AG04450 (cell line): Measurements from ENCODE around the gene ASXL3. TPM values are rescaled to one million over a fixed set of nuclear protein-coding genes. Genes with fewer than 3 reads are reported as not detected.

Experiments
- CTCF ChIA-PET: fragments of 300-600, 350-600 bp; formaldehyde crosslinking; extraction: SDS; loops from one replicate; lab custom pipeline; 2022; ENCODE audit warnings: antibody characterized with exemption, inconsistent platforms; lab: Charles Lee
- POLR2A ChIA-PET: fragments of 350-600 bp; formaldehyde crosslinking; extraction: SDS; loops from one replicate; lab custom pipeline; 2021; ENCODE audit warnings: antibody characterized with exemption, inconsistent platforms; lab: Yijun Ruan, JAX
- DNase-seq: peaks from one replicate; pipeline ENCODE4 v3.0.0-alpha.2; 2011; ENCODE audit warnings: low read depth, low spot score
- H3K27ac ChIP-seq: one replicate; pipeline ENCODE4 v1.5.1; 2012; ENCODE audit warnings: low read depth, low read length, control low read depth
- H3K27me3 ChIP-seq: one replicate; pipeline ENCODE4 v1.6.0; 2012; ENCODE audit warnings: low read length; ENCODE audit not compliant: control insufficient read depth, insufficient read depth
- H3K4me3 ChIP-seq: 2 replicates; pipeline ENCODE4 v1.5.1; 2011; ENCODE audit warnings: mild to moderate bottlenecking, low read depth, low read length, control low read depth
- H3K9me3 ChIP-seq: 2 replicates; pipeline ENCODE4 v1.5.1; 2012; ENCODE audit warnings: low read length; ENCODE audit not compliant: control insufficient read depth, insufficient read depth
- polyA plus RNA-seq: library from polyadenylated mRNA; depleted of rRNA; stranded (reverse); fragments of >200 nt; gene quantifications from 2 replicates; pipeline ENCODE4 v1.2.3, GENCODE V29; 2011
- TF ChIP-seq, protein P1 (sequence below): IDR thresholded peaks from 2 replicates; pipeline ENCODE4 v1.5.1; 2011; ENCODE audit warnings: low read depth, low read length, control low read depth, inconsistent platforms

Gene ASXL3
- polyA plus RNA-seq, 1 experiment: 0.19 TPM

DNA sequence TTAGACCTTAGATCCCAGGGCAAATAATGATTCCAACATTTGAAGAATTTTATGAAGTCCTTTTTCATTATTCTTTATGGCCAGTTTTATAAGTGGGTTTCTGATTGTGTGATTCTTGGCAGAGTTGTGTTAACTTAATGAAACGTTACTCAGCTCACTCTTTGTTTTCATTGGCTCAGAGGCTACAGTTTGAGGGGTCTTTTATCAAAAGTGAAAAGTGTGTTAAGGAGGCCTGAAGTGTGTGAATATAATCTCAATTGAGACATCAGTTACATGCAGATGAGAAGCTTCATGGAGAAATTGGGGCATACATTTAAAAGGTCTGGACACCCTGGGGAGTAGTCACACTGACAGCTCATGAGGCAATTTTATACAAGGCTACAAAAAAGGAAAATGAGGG, 74.6 kb downstream of the ASXL3 start:
- no peak for DNase-seq
- H3K27ac ChIP-seq: no peak overlapping the region
- TF ChIP-seq, protein P1, sequence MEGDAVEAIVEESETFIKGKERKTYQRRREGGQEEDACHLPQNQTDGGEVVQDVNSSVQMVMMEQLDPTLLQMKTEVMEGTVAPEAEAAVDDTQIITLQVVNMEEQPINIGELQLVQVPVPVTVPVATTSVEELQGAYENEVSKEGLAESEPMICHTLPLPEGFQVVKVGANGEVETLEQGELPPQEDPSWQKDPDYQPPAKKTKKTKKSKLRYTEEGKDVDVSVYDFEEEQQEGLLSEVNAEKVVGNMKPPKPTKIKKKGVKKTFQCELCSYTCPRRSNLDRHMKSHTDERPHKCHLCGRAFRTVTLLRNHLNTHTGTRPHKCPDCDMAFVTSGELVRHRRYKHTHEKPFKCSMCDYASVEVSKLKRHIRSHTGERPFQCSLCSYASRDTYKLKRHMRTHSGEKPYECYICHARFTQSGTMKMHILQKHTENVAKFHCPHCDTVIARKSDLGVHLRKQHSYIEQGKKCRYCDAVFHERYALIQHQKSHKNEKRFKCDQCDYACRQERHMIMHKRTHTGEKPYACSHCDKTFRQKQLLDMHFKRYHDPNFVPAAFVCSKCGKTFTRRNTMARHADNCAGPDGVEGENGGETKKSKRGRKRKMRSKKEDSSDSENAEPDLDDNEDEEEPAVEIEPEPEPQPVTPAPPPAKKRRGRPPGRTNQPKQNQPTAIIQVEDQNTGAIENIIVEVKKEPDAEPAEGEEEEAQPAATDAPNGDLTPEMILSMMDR: no peak
- H3K9me3 ChIP-seq: no peaks in the 10 kb centered on the region
- H3K27me3 ChIP-seq: no peaks in the 10 kb centered on the region
- H3K4me3 ChIP-seq: no peak overlapping the region
- POLR2A ChIA-PET: no interaction called here
- CTCF ChIA-PET: no interaction called here

DNA sequence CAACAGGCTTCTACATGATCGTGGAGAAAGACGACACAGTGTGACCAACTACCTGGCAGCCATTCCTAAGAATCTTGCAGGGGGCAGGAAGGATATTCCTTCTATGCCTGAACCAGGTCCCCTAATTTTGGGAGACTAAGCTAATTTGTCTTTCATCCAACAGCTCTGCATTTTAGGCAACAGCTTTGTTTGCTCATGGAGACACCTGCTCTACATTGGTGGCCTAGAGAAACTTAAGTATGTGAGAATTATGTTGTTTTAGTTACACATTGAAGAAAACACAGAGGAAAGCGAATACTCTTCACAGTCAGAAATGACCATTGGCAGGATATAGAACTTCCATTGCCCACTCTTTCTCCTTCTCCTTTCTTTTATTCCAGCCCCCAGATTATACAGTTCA, 75.2 kb downstream of the ASXL3 start:
- no peaks in the 10 kb centered on the region for H3K27me3 ChIP-seq
- ChIA-PET POLR2A (no interaction called here), CTCF (no interaction called here)
- DNase-seq: no peak
- TF ChIP-seq, protein P1: no peak
- H3K27ac ChIP-seq: no peak overlapping the region
- H3K9me3 ChIP-seq: no peaks in the 10 kb centered on the region
- no peak overlapping the region for H3K4me3 ChIP-seq

DNA sequence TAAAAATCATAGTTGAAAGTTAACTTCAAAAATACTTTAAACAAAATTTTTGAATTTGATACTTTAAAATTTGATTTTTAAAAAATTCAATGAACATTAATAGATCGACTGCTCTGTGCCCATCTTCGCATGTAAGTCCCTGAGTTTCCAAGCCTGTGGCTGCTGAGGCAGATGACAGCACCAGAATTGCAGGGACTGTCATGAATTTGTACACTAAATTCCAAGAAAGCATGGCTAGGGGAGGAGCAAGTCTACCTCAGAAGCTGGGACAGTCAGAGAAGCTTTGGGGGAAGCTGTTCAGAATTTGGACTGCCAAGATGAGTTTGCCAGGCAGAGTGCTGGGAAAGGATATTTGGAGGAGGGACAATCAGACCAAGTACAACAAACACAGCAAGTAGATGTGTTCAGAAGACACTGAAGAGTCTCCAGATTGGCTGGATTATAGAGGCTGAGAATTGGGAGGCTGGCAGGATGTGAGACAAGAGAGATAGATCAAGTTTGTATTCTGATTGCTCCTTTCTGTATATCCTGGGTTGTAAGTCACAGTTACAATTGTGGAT, 79.0 kb downstream of the ASXL3 start:
- DNase-seq: no peak
- no peak overlapping the region for H3K4me3 ChIP-seq
- no peak overlapping the region for H3K27ac ChIP-seq
- POLR2A ChIA-PET: no interaction called here
- TF ChIP-seq, protein P1: no peak
- no peaks in the 10 kb centered on the region for H3K27me3 ChIP-seq
- H3K9me3 ChIP-seq: no peaks in the 10 kb centered on the region
- CTCF ChIA-PET: no interaction called here

DNA sequence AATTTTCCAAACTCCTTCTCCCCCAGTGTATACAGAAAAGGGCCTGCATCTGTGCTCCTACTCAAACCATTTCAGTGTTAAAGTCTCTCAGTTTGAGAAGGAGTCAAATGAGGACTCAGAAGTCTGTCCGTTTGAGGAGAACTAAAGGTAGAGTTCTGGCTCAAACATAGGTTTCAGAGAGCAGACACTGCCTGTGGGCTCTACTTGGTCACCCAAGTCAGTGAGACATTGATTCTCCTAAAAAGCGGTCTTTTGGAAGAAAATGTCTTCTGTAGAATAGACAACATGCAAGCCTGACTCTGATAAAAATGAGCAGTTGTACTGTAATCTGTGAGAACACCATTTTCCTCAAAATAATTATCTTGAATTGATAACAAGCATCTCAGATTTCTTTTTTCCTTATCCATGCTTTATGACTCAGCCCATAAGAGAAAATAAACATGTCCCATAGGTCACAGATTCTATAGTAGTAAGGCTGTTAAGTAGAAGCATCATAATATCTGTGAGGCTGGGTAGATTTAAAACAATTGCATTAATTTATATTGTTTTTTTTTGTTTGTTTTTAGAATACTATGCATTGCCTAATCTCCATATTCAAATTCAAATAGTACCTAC, 82.8 kb downstream of the ASXL3 start:
- no peaks in the 10 kb centered on the region for H3K9me3 ChIP-seq
- ChIA-PET CTCF (no interaction called here), POLR2A (no interaction called here)
- TF ChIP-seq, protein P1: no peak
- no peak for DNase-seq
- no peak overlapping the region for H3K27ac ChIP-seq
- no peaks in the 10 kb centered on the region for H3K27me3 ChIP-seq
- H3K4me3 ChIP-seq: no peak overlapping the region

DNA sequence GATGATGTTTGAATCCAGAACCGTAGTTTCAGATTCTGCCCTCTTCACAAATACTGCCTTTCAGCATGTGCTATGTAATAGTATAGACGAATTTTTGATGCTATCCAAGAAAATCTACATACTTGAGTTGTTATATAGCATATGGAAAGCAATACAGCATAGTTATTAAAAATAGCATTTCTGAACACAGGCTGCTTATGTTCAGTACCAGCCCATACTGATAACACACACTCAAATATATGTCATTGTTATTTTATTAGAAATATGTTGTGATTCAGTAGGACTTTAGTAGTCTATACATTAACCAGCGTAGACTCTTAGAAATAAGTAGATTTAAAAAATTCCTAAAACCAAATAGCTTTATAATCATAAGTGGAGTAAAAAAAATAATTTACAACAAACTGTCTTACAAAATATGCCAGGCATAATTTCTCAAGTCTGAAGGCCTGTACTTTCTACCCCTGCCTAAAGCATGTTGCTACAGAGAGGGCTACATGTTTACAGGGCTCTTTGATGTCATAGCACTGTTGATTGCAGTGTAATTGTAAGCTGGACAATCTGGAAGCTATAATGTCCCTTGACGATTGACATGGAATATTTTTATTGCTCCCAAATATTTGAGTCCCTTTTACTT, 86.3 kb downstream of the ASXL3 start:
- CTCF ChIA-PET: no interaction called here
- H3K4me3 ChIP-seq: no peak overlapping the region
- no peaks in the 10 kb centered on the region for H3K9me3 ChIP-seq
- H3K27me3 ChIP-seq: no peaks in the 10 kb centered on the region
- no peak for DNase-seq
- POLR2A ChIA-PET: no interaction called here
- TF ChIP-seq, protein P1: no peak
- H3K27ac ChIP-seq: no peak overlapping the region
